Activated naive CD4-positive, alpha-beta T cell treated with anti-CD3 and anti-CD28 coated beads for 36 hours (primary cell): ENCODE measurements around the gene TM4SF5. TPM values are rescaled to one million over a fixed set of nuclear protein-coding genes. Genes with fewer than 3 reads are reported as not detected.
A peak's percentile ranks its signal among the peaks of the same experiment; 100 is the strongest.

Source experiments
- CTCF ChIA-PET: fragments of 350-600 bp; sonication (Branson Sonifier 250); formaldehyde crosslinking; loops from one replicate; lab custom pipeline; 2021; ENCODE audit warnings: antibody characterized with exemption; lab: Charles Lee
- DNase-seq: peaks from one replicate; pipeline ENCODE4 v3.0.0-alpha.2; 2020
- H3K27ac Mint-ChIP-seq: one replicate; pipeline ENCODE4 v1.8.0; 2021; ENCODE audit warnings: mild to moderate bottlenecking, mixed read lengths
- H3K27me3 Mint-ChIP-seq: one replicate; pipeline ENCODE4 v1.8.0; 2021; ENCODE audit warnings: low read depth, mixed read lengths
- H3K36me3 Mint-ChIP-seq: one replicate; pipeline ENCODE4 v1.8.0; 2021; ENCODE audit warnings: low read depth, mixed read lengths
- H3K4me1 Mint-ChIP-seq: one replicate; pipeline ENCODE4 v1.8.0; 2021; ENCODE audit warnings: low read depth, mixed read lengths
- H3K4me3 Mint-ChIP-seq: one replicate; pipeline ENCODE4 v1.8.0; 2021; ENCODE audit warnings: mild to moderate bottlenecking, moderate library complexity, mixed read lengths
- H3K9me3 Mint-ChIP-seq: one replicate; pipeline ENCODE4 v1.8.0; 2021; ENCODE audit warnings: mixed read lengths
- intact Hi-C: fragments of 100-400 bp; cut with micrococcal nuclease; formaldehyde crosslinking; loops from one replicate; pipeline ENCODE4 v1.15.1; 2023
- total RNA-seq, 2 experiments: library from RNA; stranded (reverse); gene quantifications; one replicate each; pipeline ENCODE4 v1.2.3, GENCODE V29; 2021

TM4SF5 gene
- total RNA-seq, 2 experiments from 2014 or later, result not detected

- CTCF ChIA-PET, result interaction anchor here (0.6 kb wide), 1 partner anchor 175 kb away, joined by 3 read pairs; no protein-coding TSS in a partner anchor
- H3K9me3 Mint-ChIP-seq, result no peaks in the 10 kb centered on the region
- peak; percentile 52 for DNase-seq
- intact Hi-C loops, result loop anchor here (2.0 kb wide), 1 partner anchor 51 kb away; no protein-coding TSS in a partner anchor
- H3K36me3 Mint-ChIP-seq, result no peaks in the 10 kb centered on the region
- peak within 1 kb of the TSS; percentile 72 for H3K4me3 Mint-ChIP-seq
- peaks cover 18% of the 10 kb centered on the region for H3K4me1 Mint-ChIP-seq
- H3K27me3 Mint-ChIP-seq, result peaks cover 20% of the 10 kb centered on the region
- no peak within 1 kb of the TSS for H3K27ac Mint-ChIP-seq
Observed at GRCh38 chr17:4739122-4740024, 32.3 kb upstream of the TM4SF5 start, which contains the start of the genes CXCL16 and ZMYND15. TSS of gene CXCL16 (minus strand) at chr17:4739928. CDS start at chr17:4739339, 589 bp downstream. TSS of gene ZMYND15 (plus strand) at chr17:4739833. CDS start at chr17:4740549, 716 bp downstream.

- Mint-ChIP-seq H3K4me1 (peaks cover 18% of the 10 kb centered on the region), H3K27me3 (peaks cover 20% of the 10 kb centered on the region), H3K36me3 (no peaks in the 10 kb centered on the region), H3K9me3 (no peaks in the 10 kb centered on the region), H3K27ac (no peak overlapping the region), H3K4me3 (peak overlapping the region; percentile 70)
- DNase-seq, result no peak
- CTCF ChIA-PET, result no interaction called here
- intact Hi-C loops, result no loop called here
Observed at GRCh38 chr17:4740025-4740351, 31.7 kb upstream of the TM4SF5 start.

- CTCF ChIA-PET, result no interaction called here
- H3K4me3 Mint-ChIP-seq, result peak overlapping the region; percentile 70
- peaks cover 22% of the 10 kb centered on the region for H3K4me1 Mint-ChIP-seq
- DNase-seq, result no peak
- intact Hi-C loops, result no loop called here
- peaks cover 20% of the 10 kb centered on the region for H3K27me3 Mint-ChIP-seq
- no peaks in the 10 kb centered on the region for H3K36me3 Mint-ChIP-seq
- no peak overlapping the region for H3K27ac Mint-ChIP-seq
- H3K9me3 Mint-ChIP-seq, result no peaks in the 10 kb centered on the region
Observed at GRCh38 chr17:4740584-4740983, 31.1 kb upstream of the TM4SF5 start.

GRCh38 chr17:4741544-4741943 lies 30.1 kb upstream of the TM4SF5 start:
- CTCF ChIA-PET, result no interaction called here
- Mint-ChIP-seq H3K36me3 (no peaks in the 10 kb centered on the region), H3K4me1 (peaks cover 21% of the 10 kb centered on the region), H3K4me3 (no peak overlapping the region), H3K27ac (no peak overlapping the region), H3K9me3 (no peaks in the 10 kb centered on the region), H3K27me3 (peaks cover 20% of the 10 kb centered on the region)
- intact Hi-C loops, result no loop called here
- DNase-seq, result no peak

GRCh38 chr17:4742133-4742532 lies 29.6 kb upstream of the TM4SF5 start:
- Mint-ChIP-seq H3K4me3 (no peak overlapping the region), H3K36me3 (no peaks in the 10 kb centered on the region), H3K27me3 (peaks cover 20% of the 10 kb centered on the region), H3K9me3 (no peaks in the 10 kb centered on the region), H3K4me1 (peaks cover 22% of the 10 kb centered on the region), H3K27ac (no peak overlapping the region)
- CTCF ChIA-PET, result no interaction called here
- intact Hi-C loops, result no loop called here
- no peak for DNase-seq

GRCh38 chr17:4742629-4743028 lies 29.1 kb upstream of the TM4SF5 start:
- H3K4me3 Mint-ChIP-seq, result no peak overlapping the region
- CTCF ChIA-PET, result no interaction called here
- H3K27me3 Mint-ChIP-seq, result peaks cover 20% of the 10 kb centered on the region
- no peak overlapping the region for H3K27ac Mint-ChIP-seq
- intact Hi-C loops, result no loop called here
- DNase-seq, result no peak
- H3K4me1 Mint-ChIP-seq, result peaks cover 24% of the 10 kb centered on the region
- no peaks in the 10 kb centered on the region for H3K9me3 Mint-ChIP-seq
- H3K36me3 Mint-ChIP-seq, result no peaks in the 10 kb centered on the region

- Mint-ChIP-seq H3K4me3 (no peak overlapping the region), H3K4me1 (peaks cover 28% of the 10 kb centered on the region), H3K9me3 (no peaks in the 10 kb centered on the region), H3K27me3 (peaks cover 18% of the 10 kb centered on the region), H3K36me3 (no peaks in the 10 kb centered on the region), H3K27ac (no peak overlapping the region)
- DNase-seq, result no peak
- intact Hi-C loops, result no loop called here
- CTCF ChIA-PET, result interaction anchor here (0.6 to 1.5 kb wide), 2 partner anchors 47 to 191 kb away, joined by 3 to 5 read pairs; no protein-coding TSS in a partner anchor
Observed at GRCh38 chr17:4743216-4743615, 28.5 kb upstream of the TM4SF5 start.

GRCh38 chr17:4743898-4744297 lies 27.8 kb upstream of the TM4SF5 start:
- peaks cover 11% of the 10 kb centered on the region for H3K27me3 Mint-ChIP-seq
- DNase-seq, result no peak
- peaks cover 28% of the 10 kb centered on the region for H3K4me1 Mint-ChIP-seq
- H3K27ac Mint-ChIP-seq, result no peak overlapping the region
- CTCF ChIA-PET, result interaction anchor here (1.5 kb wide), 1 partner anchor 46 kb away, joined by 5 read pairs; no protein-coding TSS in a partner anchor
- H3K36me3 Mint-ChIP-seq, result no peaks in the 10 kb centered on the region
- H3K9me3 Mint-ChIP-seq, result no peaks in the 10 kb centered on the region
- no peak overlapping the region for H3K4me3 Mint-ChIP-seq
- intact Hi-C loops, result no loop called here

- CTCF ChIA-PET, result no interaction called here
Observed at GRCh38 chr17:4744999-4745969, 26.4 kb upstream of the TM4SF5 start.

GRCh38 chr17:4747847-4748246 lies 23.8 kb upstream of the TM4SF5 start:
- no peaks in the 10 kb centered on the region for H3K9me3 Mint-ChIP-seq
- peak overlapping the region; percentile 44 for H3K4me3 Mint-ChIP-seq
- H3K27ac Mint-ChIP-seq, result peak overlapping the region; percentile 20
- DNase-seq, result peak; percentile 64
- intact Hi-C loops, result no loop called here
- H3K36me3 Mint-ChIP-seq, result no peaks in the 10 kb centered on the region
- CTCF ChIA-PET, result no interaction called here
- H3K4me1 Mint-ChIP-seq, result peaks cover 21% of the 10 kb centered on the region
- H3K27me3 Mint-ChIP-seq, result peaks cover 2% of the 10 kb centered on the region

More at GRCh38 chr17:4744999-4745969, 26.4 kb upstream of the TM4SF5 start:
- no peaks in the 10 kb centered on the region for H3K36me3 Mint-ChIP-seq
- H3K4me1 Mint-ChIP-seq, result peaks cover 23% of the 10 kb centered on the region
- no peaks in the 10 kb centered on the region for H3K9me3 Mint-ChIP-seq
- H3K4me3 Mint-ChIP-seq, result peak overlapping the region; percentile 8
- peaks cover 8% of the 10 kb centered on the region for H3K27me3 Mint-ChIP-seq
- no peak overlapping the region for H3K27ac Mint-ChIP-seq
- no peak for DNase-seq
- intact Hi-C loops, result no loop called here

- Mint-ChIP-seq H3K4me1 (peaks cover 21% of the 10 kb centered on the region), H3K36me3 (no peaks in the 10 kb centered on the region), H3K4me3 (no peak overlapping the region), H3K27ac (no peak overlapping the region), H3K27me3 (peaks cover 2% of the 10 kb centered on the region), H3K9me3 (no peaks in the 10 kb centered on the region)
- intact Hi-C loops, result no loop called here
- CTCF ChIA-PET, result no interaction called here
- DNase-seq, result no peak
Observed at GRCh38 chr17:4748686-4749085, 23.0 kb upstream of the TM4SF5 start.

GRCh38 chr17:4750606-4751005 lies 21.1 kb upstream of the TM4SF5 start:
- Mint-ChIP-seq H3K27ac (no peak overlapping the region), H3K36me3 (no peaks in the 10 kb centered on the region), H3K27me3 (no peaks in the 10 kb centered on the region), H3K9me3 (no peaks in the 10 kb centered on the region), H3K4me3 (no peak overlapping the region), H3K4me1 (peaks cover 17% of the 10 kb centered on the region)
- intact Hi-C loops, result no loop called here
- DNase-seq, result no peak
- CTCF ChIA-PET, result no interaction called here
